T follicular helper cell (primary cell): ENCODE measurements around the gene HMX2.

Experiments used
- DNase-seq: peaks from one replicate; pipeline ENCODE4 v3.0.0-alpha.2; 2020; ENCODE audit warnings: low read depth
- total RNA-seq, 2 experiments: gene quantifications; one replicate each; lab custom pipeline; 2026; lab: John Stamatoyannopoulos, UW

HMX2 gene, protein sequence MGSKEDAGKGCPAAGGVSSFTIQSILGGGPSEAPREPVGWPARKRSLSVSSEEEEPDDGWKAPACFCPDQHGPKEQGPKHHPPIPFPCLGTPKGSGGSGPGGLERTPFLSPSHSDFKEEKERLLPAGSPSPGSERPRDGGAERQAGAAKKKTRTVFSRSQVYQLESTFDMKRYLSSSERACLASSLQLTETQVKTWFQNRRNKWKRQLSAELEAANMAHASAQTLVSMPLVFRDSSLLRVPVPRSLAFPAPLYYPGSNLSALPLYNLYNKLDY
- 0 reads per million in 2 experiments for total RNA-seq

DNA sequence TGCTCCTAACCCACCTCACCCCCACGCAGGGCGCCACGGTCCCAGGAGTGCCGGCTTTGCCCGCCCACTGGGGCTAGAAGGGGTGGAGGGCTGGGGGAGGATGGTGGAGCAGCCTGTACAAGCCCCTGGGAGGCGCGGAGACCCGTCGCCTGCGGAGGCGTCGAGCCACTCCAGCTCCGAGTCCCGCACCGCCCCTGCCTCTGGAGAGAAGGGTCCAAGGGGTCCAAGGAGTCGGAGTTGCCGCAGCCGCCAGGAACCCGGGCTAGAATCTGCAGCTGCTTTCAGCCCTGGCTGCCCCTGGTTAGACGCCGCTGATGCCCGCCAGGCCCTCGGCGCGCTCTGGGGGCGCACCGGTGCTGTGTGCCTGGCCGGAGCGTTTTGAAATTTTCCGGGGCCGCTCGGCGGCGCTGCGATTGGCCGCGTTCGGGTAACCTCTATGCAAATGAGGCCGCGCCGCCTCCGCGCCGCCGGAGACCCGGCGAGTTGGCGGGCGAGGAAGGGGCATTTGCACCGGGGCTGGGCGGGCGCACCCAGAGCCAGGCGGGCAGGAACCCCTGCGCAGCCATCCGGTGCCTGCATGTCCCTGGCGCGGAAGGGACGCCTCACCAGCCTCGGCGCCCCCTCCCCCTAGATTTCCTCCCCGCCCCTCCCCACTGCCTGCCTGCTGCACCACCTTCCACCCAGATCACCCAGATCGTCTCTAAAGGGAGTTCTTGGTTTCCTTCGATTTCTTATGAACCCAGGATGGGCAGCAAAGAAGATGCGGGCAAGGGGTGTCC is at the start of gene HMX2:
Gene HMX2 (plus strand): TSS at position 502 of the 779 bp plus-strand sequence. CDS start 243 bp downstream, at position 745.
- DNase-seq: no peak

DNA sequence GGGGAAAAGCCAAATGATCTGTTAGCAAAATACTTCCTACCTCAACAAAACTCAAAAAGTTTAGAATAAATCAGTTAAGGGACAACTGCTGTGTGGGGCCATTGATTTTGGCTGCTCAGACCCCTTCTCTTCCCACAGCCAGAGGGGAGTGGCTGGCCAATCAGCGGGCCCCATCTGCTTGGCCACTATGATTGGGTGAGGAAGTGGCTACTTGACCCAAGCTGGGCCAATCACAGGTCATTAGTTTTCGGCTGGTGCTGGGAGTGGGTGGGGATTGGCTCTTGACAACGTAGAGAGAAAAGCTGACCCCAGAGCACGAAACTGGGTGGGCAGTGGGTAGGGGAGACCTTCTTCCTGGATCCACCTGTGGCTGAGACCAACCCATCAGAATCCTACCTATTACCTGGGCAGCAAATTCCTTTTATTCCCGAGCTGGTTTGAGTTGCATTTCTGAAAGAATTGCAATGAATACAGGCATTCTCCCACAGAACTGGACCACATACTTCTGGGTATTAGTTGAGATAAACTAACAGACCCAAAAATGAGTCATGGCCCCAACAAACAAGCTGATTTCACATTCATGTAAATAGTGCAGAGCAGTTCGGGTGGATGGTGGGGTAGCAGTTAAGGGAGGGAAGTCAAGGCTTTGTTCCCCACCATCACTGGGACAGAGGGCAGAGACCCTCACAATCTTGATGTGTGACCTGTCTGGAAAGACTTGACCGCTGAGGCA is 47.7 kb upstream of the HMX2 start:
- DNase-seq: no peak

DNA sequence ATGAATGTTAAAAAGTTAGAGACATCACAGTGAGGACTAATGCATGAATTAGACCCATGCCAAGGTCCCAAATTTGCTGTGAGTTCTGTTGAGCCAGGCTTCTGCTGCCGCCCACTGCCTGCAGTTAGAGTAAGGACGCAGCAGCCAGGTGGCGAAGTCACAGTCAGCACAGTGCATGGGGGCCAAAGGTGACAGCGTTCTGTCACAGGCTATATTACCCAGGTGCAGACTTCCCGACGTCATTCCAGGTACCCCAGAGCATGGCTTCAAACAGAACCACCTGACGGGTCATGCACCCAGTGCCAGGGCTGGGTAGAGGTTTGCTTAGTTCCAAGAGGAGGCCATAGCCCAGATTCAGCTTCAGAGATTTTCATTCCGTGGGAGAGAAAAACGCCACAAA is 46.1 kb upstream of the HMX2 start:
- no peak for DNase-seq

DNA sequence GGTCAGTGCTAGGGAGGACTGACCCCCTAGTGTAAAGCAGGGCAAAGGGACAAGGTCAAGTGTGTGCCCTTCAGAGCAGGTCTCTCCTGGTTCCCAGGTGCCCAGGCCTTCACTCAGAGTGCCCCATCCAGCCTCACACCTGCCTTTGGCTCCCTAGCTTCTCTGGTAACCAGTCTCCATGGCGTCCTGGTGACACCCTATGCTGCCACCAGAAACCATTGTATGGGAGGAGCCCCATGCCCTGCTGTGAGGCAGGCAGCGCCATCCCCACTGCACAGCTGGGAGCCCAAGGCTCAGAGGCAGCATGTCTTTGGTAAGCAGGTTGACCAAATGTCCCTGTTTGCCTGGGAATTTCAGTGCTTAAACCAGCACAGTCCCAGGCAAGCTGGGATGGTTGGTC is 45.3 kb upstream of the HMX2 start:
- no peak for DNase-seq

DNA sequence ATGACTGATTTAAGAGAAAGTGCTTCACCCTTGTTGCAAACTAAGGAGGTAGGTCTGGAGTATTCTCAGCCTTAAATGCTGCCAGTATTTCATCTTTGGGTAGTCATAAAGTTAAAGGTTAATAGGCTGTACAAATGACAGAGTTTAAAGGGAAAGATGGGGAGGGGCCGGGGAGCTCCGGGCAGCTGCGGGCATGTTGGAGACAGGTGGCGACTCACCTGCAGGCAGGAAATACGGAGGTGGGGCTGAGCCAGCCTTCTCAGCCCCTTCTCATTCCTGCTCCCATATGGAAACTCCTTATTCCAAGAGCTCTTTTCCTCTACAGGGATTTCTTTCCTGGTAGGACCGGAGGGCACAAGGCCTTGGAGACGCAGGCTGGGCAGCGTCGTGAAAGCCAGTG is 44.0 kb upstream of the HMX2 start:
- DNase-seq: no peak

- DNase-seq: no peak
Observed at GRCh38 chr10:123109466-123109865, 38.5 kb upstream of the HMX2 start.

- DNase-seq: no peak
Observed at GRCh38 chr10:123117644-123118417, 30.1 kb upstream of the HMX2 start.

DNA sequence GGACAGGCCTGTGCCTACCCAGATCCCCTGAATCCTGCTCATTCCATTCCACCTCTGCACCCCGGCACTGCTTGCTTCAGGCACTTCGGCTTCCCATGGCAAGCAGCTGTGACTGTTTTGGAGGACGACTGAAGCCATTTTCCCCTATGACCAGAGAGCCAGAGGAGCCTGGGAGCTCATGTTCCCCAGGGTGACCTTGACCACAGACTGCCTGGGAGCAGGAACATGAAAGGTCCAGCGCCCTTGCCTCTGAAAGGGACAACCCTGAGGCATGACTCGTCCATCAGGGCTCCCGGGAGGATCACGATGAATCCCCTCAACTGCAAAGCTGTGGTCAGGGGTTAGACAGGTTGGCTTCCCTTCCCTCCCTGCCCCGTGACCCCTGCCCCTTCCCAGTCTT is 28.9 kb upstream of the HMX2 start:
- DNase-seq: no peak

DNA sequence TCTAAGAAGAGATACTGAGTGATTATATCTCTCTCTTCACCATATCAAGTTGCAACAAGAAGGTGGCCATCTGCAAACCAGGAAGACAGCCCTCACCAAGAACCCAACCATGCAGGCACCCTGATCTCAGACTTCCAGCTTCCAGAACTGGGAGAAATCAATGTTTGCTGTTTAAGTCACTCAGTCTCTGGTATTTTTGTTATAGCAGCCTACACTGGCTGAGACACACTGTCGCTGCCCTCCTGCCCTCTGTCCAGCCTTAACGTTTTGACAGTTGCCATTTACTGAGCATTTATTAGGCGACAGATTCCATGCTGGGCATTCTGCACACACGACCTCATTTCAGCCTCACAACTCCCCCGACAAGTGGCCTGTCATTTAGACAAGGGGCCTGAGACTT is 21.7 kb upstream of the HMX2 start:
- DNase-seq: no peak

- DNase-seq: no peak
Observed at GRCh38 chr10:123129618-123130271, 18.2 kb upstream of the HMX2 start.

GRCh38 chr10:123132576-123133477 is 15.1 kb upstream of the HMX2 start:
- DNase-seq: peak; percentile 77

DNA sequence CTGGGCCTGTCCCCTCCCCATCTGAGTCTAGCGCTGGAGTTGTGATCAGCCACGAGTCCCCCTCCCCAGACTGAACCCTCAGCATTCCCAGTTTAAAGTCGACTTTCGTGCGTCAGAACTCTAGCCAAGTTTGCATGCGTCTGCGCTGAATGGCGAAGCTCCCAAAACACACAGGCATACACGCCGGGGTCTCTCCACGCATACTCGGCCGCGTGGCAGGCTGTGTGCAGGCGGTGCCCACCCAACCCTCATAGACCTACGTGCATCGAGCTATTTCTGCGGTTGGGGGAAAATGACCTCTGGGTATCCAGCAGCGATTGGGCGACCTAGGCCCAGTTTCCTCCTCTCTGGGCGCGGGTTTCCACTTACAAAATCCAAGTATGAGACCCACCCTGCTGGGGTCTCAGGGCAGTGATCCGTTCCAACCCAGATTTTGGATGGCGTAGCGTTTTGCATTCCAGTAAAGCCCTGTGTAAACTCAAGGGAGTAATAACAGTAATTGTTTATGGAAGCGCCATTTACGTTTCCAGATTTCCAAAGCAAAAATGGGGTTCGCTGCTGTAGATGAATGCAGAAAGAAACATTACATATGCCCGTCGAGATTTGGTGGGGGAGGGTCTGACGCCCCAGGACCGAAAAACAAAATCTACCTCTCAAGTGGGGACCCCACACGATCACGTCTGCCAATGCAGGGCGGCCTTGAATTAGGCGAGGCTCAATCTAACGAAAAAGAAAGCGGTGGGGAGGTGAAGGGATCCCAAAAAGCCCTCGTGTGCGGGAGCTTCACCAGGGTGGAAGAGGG is 14.2 kb upstream of the HMX2 start:
- no peak for DNase-seq

GRCh38 chr10:123134343-123134914 is 13.5 kb upstream of the HMX2 start:
- DNase-seq: no peak

- no peak for DNase-seq
Observed at GRCh38 chr10:123134915-123135414, 13.0 kb upstream of the HMX2 start.

DNA sequence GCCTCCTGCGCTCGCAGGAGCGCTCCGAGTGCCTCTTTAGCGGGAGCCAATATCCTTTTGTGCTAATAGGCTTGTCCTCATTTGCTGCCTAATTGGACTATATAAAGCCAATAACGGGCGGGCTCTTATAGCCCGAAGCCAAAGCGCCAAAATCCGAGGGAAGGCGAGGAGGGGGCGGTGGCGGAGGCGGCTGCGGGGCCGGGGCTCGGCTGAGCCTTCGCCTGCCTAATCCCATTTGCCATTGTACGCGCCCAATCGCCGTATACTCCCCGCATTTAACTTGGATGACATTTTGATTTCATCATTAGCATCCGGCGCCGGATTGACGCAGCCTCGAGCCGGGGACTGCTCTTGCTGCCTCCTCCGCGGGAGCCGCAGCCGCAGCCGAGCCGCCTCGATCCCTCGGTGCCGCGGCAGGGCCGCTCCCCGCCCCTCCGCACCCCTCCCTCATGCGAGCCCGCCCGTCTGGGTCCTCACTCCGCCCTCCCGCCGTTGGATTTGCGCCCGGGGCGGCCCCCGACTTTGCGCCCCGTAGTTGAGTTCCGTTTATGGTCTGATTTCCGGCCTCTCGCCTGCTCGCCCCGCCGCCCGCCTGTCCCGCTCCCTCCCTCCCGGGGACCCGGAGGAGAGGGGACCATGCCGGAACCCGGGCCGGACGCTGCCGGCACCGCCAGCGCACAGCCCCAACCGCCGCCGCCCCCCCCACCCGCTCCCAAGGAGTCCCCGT is 12.4 kb upstream of the HMX2 start, which contains the start of gene HMX3:
Gene HMX3 (plus strand): TSS at position 556 of the 727 bp plus-strand sequence. CDS start 81 bp downstream, at position 637.
- DNase-seq: peak; percentile 36

- DNase-seq: no peak
Observed at GRCh38 chr10:123136221-123136805, 11.6 kb upstream of the HMX2 start.

DNA sequence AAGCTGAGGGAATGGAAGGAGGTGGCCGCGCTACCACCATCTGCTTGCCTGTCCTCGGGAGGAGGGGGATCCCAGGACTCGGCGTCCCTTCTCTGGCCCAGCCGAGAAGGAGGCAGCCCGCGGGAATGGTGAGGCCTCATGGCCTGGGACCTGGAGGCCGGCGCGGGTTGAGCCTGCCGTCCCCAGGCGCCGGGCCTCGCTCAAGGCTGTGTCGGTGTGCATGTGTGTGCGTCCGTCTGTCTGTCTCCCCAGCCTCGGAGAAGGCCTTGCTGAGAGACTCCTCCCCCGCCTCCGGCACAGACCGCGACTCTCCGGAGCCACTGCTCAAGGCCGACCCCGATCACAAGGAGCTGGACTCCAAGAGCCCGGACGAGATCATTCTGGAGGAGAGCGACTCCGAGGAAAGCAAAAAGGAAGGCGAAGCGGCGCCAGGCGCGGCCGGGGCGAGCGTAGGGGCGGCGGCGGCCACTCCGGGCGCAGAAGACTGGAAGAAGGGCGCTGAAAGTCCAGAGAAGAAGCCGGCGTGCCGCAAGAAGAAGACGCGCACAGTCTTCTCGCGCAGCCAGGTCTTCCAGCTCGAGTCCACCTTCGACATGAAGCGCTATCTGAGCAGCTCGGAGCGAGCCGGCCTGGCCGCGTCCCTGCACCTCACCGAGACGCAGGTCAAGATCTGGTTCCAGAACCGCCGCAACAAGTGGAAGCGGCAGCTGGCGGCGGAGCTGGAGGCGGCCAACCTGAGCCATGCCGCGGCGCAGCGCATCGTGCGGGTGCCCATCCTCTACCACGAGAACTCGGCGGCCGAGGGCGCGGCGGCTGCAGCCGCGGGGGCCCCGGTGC is 10.9 kb upstream of the HMX2 start:
- DNase-seq: no peak
